ENCODE measurements around the gene OR8K5. TPM values are rescaled to one million over a fixed set of nuclear protein-coding genes. Genes with fewer than 3 reads are reported as not detected.

Gene OR8K5
- total RNA-seq, 2 donors from 2014 or later, result not detected

Other genes with a start within 250 kb of the OR8K5 start
- gene OR5W2, start 245.7 kb downstream of the OR8K5 start, total RNA-seq, result not detected
- not detected for gene OR5I1, start 223.9 kb downstream of the OR8K5 start, total RNA-seq
- gene OR10AG1, start 190.4 kb downstream of the OR8K5 start, total RNA-seq, result not detected
- gene OR5F1, start 165.7 kb downstream of the OR8K5 start, total RNA-seq, result not detected
- gene OR5AS1, start 132.7 kb downstream of the OR8K5 start, total RNA-seq, result not detected
- gene OR8I2, start 67.0 kb downstream of the OR8K5 start, total RNA-seq, result not detected
- gene OR8H2, start 56.6 kb downstream of the OR8K5 start, total RNA-seq, result not detected
- not detected for gene OR8H3, start 37.9 kb downstream of the OR8K5 start, total RNA-seq
- gene OR8J3, start 20.1 kb downstream of the OR8K5 start, total RNA-seq, result not detected
- not detected for gene OR5J2, start 16.3 kb upstream of the OR8K5 start, total RNA-seq
- not detected for gene OR5T2, start 73.9 kb upstream of the OR8K5 start, total RNA-seq
- not detected for gene OR5T3, start 91.9 kb upstream of the OR8K5 start, total RNA-seq
- gene OR5T1, start 113.8 kb upstream of the OR8K5 start, total RNA-seq, result not detected
- gene OR8H1, start 131.9 kb upstream of the OR8K5 start, total RNA-seq, result not detected
- gene OR8K3, start 154.8 kb upstream of the OR8K5 start, total RNA-seq, result not detected
- not detected for gene OR8K1, start 185.7 kb upstream of the OR8K5 start, total RNA-seq
- gene OR8J1, start 194.0 kb upstream of the OR8K5 start, total RNA-seq, result not detected
- not detected for gene OR8U1, start 215.3 kb upstream of the OR8K5 start, total RNA-seq

Measured in T-helper 17 cell (primary cell).